Hepatocyte (in vitro differentiated cells): ENCODE measurements around the gene TMEM108. TPM values are rescaled to one million over a fixed set of nuclear protein-coding genes. Genes with fewer than 3 reads are reported as not detected.

Source experiments
- DNase-seq: peaks from one replicate; pipeline ENCODE4 v3.0.0-alpha.2; 2016; ENCODE audit warnings: low spot score
- H2AFZ ChIP-seq: fragments of 200-600 bp; sonication (generic); 2 replicates; pipeline ENCODE4 v1.6.0; 2016; ENCODE audit warnings: antibody characterized with exemption, mild to moderate bottlenecking
- H3K27ac ChIP-seq: fragments of 200-600 bp; sonication (generic); 2 replicates; pipeline ENCODE4 v1.5.1; 2016; ENCODE audit warnings: mild to moderate bottlenecking
- H3K27me3 ChIP-seq: fragments of 200-600 bp; sonication (generic); 2 replicates; pipeline ENCODE4 v1.6.1; 2016
- H3K36me3 ChIP-seq: fragments of 200-600 bp; sonication (generic); replicated peaks from 2 replicates; pipeline ENCODE4 v1.5.1; 2016; ENCODE audit warnings: low read depth; ENCODE audit not compliant: insufficient read depth
- H3K4me1 ChIP-seq: fragments of 200-600 bp; sonication (generic); 2 replicates; pipeline ENCODE4 v1.5.1; 2016; ENCODE audit warnings: mild to moderate bottlenecking, moderate library complexity; ENCODE audit not compliant: insufficient read depth
- H3K4me2 ChIP-seq: fragments of 200-600 bp; sonication (generic); 2 replicates; pipeline ENCODE4 v1.6.0; 2016
- H3K4me3 ChIP-seq: fragments of 200-600 bp; sonication (generic); 2 replicates; pipeline ENCODE4 v1.5.1; 2016; ENCODE audit warnings: mild to moderate bottlenecking
- H3K79me2 ChIP-seq: fragments of 200-600 bp; sonication (generic); 2 replicates; pipeline ENCODE4 v1.6.0; 2017; ENCODE audit warnings: mild to moderate bottlenecking
- H3K9me2 ChIP-seq: fragments of 200-600 bp; sonication (generic); replicated peaks from 2 replicates; pipeline ENCODE4 v1.6.0; 2017; ENCODE audit warnings: mild to moderate bottlenecking; ENCODE audit not compliant: insufficient read depth
- H3K9me3 ChIP-seq: fragments of 200-600 bp; sonication (generic); 2 replicates; pipeline ENCODE4 v1.5.1; 2016; ENCODE audit warnings: low read depth, mild to moderate bottlenecking
- H4K20me1 ChIP-seq: fragments of 200-600 bp; sonication (generic); 2 replicates; pipeline ENCODE4 v1.6.0; 2016; ENCODE audit warnings: mild to moderate bottlenecking; ENCODE audit not compliant: insufficient read depth, poor library complexity, severe bottlenecking
- CTCF ChIP-seq: fragments of 200-600 bp; sonication (generic); IDR thresholded peaks from 2 replicates; pipeline ENCODE4 v1.5.1; 2016; ENCODE audit warnings: antibody characterized with exemption, mild to moderate bottlenecking; ENCODE audit not compliant: poor library complexity
- EZH2 ChIP-seq: fragments of 200-600 bp; sonication (generic); IDR thresholded peaks from 2 replicates; pipeline ENCODE4 v1.6.1; 2016; ENCODE audit warnings: antibody characterized with exemption, mild to moderate bottlenecking, borderline replicate concordance
- EZH2phosphoT487 ChIP-seq: fragments of 200-600 bp; sonication (generic); IDR thresholded peaks from one replicate; pipeline ENCODE4 v1.6.1; 2018; ENCODE audit warnings: antibody characterized with exemption, mild to moderate bottlenecking, low read depth, moderate library complexity; ENCODE audit not compliant: unreplicated experiment, severe bottlenecking
- WGBS: methylation state at CpG from one replicate; pipeline ENCODE4 v1.1.6; 2016; ENCODE audit warnings: low lambda C conversion rate; ENCODE audit errors: missing lambda C conversion rate; 5-methylcytosine and 5-hydroxymethylcytosine counted together
- polyA plus RNA-seq: library from polyadenylated mRNA; unstranded; fragments of >200 nt; fragmentation: Nextera tagmentation; extraction: Ambion mirVana; gene quantifications from 2 replicates; pipeline ENCODE4 v1.2.1, GENCODE V29; 2016
- total RNA-seq: library from RNA; depleted of rRNA; stranded (reverse); fragments of >200 nt; gene quantifications from 2 replicates; pipeline ENCODE4 v1.2.3, GENCODE V29; 2014

TMEM108 gene
- total and polyA plus RNA-seq, 2 experiments from 2014 or later: 0.53 to 6.5 TPM

GRCh38 chr3:133393691-133394474, 355.7 kb downstream of the TMEM108 start:
- H3K79me2 ChIP-seq: no peaks in the 10 kb centered on the region
- H3K4me1 ChIP-seq: no peaks in the 10 kb centered on the region
- no peak overlapping the region for H2AFZ ChIP-seq
- no peak overlapping the region for H3K4me3 ChIP-seq
- no peak for DNase-seq
- no peaks in the 10 kb centered on the region for H3K9me2 ChIP-seq
- H3K36me3 ChIP-seq: no peaks in the 10 kb centered on the region
- H4K20me1 ChIP-seq: no peaks in the 10 kb centered on the region
- H3K27ac ChIP-seq: no peak overlapping the region
- H3K4me2 ChIP-seq: no peak overlapping the region
- WGBS: 79% methylated on average over 7 of the region's 7 CpGs
- TF ChIP-seq CTCF (no peak), EZH2phosphoT487 (no peak), EZH2 (no peak)
- no peaks in the 10 kb centered on the region for H3K9me3 ChIP-seq
- H3K27me3 ChIP-seq: no peaks in the 10 kb centered on the region

DNA sequence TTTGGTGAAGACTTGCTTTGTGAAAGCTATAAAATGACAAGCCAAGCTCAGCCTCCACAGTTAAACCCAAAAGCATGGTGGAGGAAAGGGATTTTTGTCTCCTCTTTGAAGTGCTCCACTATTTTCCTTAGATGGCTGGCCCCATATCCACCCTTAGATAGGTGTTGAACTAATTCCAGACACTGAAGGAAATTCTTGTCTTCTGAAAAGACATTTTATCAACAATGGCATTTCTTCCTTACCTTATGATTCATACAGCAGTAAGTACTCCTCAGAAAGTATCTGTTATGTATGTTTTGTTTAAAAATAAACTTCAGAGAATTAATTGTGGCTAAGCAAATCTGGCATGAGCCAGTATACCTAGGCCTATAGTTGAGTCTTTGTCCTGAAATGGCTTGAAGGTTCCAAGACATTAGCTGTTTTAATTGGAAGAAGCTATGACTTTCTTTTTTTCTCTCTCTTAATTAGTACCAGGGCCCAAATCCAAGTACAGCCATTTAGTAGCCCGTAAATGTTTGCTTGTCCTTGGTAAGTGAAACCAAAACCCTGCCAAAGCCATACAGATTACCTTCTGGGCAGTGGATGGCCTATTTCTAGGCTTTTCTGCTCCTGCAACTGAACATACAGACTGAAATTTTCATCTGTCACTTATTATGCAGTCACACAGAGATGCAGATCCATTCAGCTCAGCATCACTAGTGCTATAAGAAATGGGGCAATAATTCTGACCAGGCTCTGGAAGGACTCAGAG, 356.5 kb downstream of the TMEM108 start:
- H3K4me2 ChIP-seq: no peak overlapping the region
- no peak overlapping the region for H2AFZ ChIP-seq
- TF ChIP-seq EZH2: no peak
- no peak for TF ChIP-seq CTCF
- no peak for TF ChIP-seq EZH2phosphoT487
- H3K27ac ChIP-seq: no peak overlapping the region
- H3K79me2 ChIP-seq: no peaks in the 10 kb centered on the region
- no peaks in the 10 kb centered on the region for H3K36me3 ChIP-seq
- DNase-seq: no peak
- whole genome bisulfite sequencing: 67% methylated on average over 1 of the region's 1 CpG
- no peaks in the 10 kb centered on the region for H4K20me1 ChIP-seq
- no peak overlapping the region for H3K4me3 ChIP-seq
- H3K4me1 ChIP-seq: no peaks in the 10 kb centered on the region
- H3K9me2 ChIP-seq: no peaks in the 10 kb centered on the region
- no peaks in the 10 kb centered on the region for H3K9me3 ChIP-seq
- no peaks in the 10 kb centered on the region for H3K27me3 ChIP-seq

DNA sequence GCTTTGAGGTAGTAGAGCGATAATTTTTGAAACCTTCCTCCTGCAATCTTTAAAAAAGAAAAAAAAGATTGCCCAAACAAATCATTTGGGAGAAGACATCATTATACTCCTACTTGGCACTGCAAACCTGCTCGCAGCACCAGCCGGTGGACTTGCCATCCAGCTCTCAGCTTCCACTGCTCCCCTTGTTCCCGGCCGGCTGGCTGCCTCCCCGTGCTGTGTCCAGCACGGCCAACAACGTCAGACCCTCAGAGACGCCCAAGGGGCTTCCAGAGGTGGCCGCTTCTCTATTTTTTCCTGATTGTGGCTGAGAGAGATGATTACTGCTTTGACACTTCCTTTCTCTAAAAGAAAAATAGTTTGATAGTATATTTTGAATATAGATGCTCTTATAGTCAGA, 358.7 kb downstream of the TMEM108 start:
- 93% methylated on average over 10 of the region's 10 CpGs for WGBS
- H3K9me3 ChIP-seq: no peaks in the 10 kb centered on the region
- H2AFZ ChIP-seq: no peak overlapping the region
- no peaks in the 10 kb centered on the region for H3K36me3 ChIP-seq
- H3K4me3 ChIP-seq: no peak overlapping the region
- no peaks in the 10 kb centered on the region for H3K4me1 ChIP-seq
- no peak for TF ChIP-seq EZH2
- no peak overlapping the region for H3K27ac ChIP-seq
- no peaks in the 10 kb centered on the region for H3K79me2 ChIP-seq
- no peak overlapping the region for H3K4me2 ChIP-seq
- H3K27me3 ChIP-seq: no peaks in the 10 kb centered on the region
- H3K9me2 ChIP-seq: no peaks in the 10 kb centered on the region
- no peaks in the 10 kb centered on the region for H4K20me1 ChIP-seq
- no peak for DNase-seq

DNA sequence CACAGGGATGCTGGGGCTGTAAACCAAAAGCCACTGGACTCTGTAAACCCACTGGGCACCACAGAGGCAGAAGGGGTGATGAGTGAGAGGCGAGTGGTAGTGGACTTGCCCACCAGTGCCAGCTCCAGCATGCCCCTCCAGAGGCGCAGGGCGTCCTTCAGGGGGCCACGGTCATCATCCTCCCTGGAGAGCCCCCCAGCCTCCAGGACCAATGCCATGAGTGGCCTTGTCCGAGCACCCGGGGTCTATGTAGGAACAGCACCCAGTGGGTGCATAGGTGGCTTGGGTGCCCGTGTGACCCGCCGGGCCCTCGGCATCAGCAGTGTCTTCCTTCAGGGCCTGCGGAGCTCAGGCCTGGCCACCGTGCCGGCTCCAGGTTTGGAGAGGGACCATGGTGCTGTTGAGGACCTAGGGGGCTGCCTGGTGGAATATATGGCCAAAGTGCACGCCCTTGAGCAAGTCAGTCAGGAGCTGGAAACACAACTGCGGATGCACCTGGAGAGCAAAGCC, 361.9 kb downstream of the TMEM108 start, which contains the start of gene BFSP2:
Gene BFSP2, plus strand, starts transcription at position 51 of the 510 bp plus-strand sequence. Its CDS starts 28 bp downstream, at position 79.
- Histone ChIP-seq H3K4me1 (no peaks in the 10 kb centered on the region), H3K36me3 (no peaks in the 10 kb centered on the region), H4K20me1 (no peaks in the 10 kb centered on the region), H3K4me2 (no peak within 1 kb of the TSS), H3K4me3 (no peak within 1 kb of the TSS), H3K9me3 (no peaks in the 10 kb centered on the region), H3K9me2 (no peaks in the 10 kb centered on the region), H2AFZ (no peak within 1 kb of the TSS), H3K79me2 (no peaks in the 10 kb centered on the region), H3K27me3 (no peaks in the 10 kb centered on the region), H3K27ac (no peak within 1 kb of the TSS)
- 94% methylated on average over 15 of the region's 15 CpGs for WGBS
- DNase-seq: no peak
- TF ChIP-seq CTCF (no peak), EZH2 (no peak), EZH2phosphoT487 (no peak)
